ENCODE data around the gene POLR2I.

DNA sequence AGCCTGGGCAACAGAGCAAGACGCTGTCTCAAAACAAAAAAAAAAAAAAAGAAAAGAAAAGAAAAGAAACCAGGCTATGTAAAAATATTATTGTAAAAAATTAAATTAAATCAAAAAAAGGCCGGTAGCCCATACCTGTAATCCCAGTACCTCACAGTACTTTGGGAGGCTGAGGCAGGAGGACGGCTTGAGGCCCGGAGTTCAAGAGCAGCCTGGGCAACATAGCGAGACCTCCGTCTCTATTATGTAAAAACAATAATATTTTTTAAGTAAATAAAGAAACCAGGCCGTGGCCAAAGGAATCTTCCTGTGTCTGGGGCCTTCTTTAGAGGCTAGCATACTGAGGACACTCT is 24.4 kb upstream of the POLR2I start:
- TF ChIP-seq GATA3 (IDR thresholded peaks at IDR 0.05; ENCODE audit: low read depth, low read length) (no peak), GATA2 (IDR thresholded peaks at IDR 0.05; ENCODE audit: low read depth, low read length) (no peak)
